Activated naive CD8-positive, alpha-beta T cell treated with anti-CD3 and anti-CD28 coated beads, Interleukin-2, amount 10 ng/mL, durations not matched to agents 7 days and 5 days (primary cell): Measurements from ENCODE around the gene SBNO2. TPM values are rescaled to one million over a fixed set of nuclear protein-coding genes. Genes with fewer than 3 reads are reported as not detected.
A peak's percentile ranks its signal among the peaks of the same experiment; 100 is the strongest.

Experiments used
- ATAC-seq: fragments of 150-1000 bp; cut with Tn5 transposase; one replicate; pipeline ENCODE4 v1.10.0; 2021; ENCODE audit warnings: low read depth, moderate library complexity
- POLR2A ChIA-PET: fragments of 350-600 bp; sonication (Branson Sonifier 250); formaldehyde crosslinking; loops from one replicate; lab custom pipeline; 2021; ENCODE audit warnings: antibody characterized with exemption; lab: Charles Lee
- DNase-seq: peaks from one replicate; pipeline ENCODE4 v3.0.0; 2021
- H3K27ac Mint-ChIP-seq: one replicate; pipeline ENCODE4 v1.8.0; 2022; ENCODE audit warnings: mild to moderate bottlenecking, mixed read lengths
- H3K27me3 Mint-ChIP-seq: one replicate; pipeline ENCODE4 v1.8.0; 2022; ENCODE audit warnings: mild to moderate bottlenecking, moderate library complexity, mixed read lengths
- H3K36me3 Mint-ChIP-seq: one replicate; pipeline ENCODE4 v1.8.0; 2021; ENCODE audit warnings: mild to moderate bottlenecking, mixed read lengths
- H3K4me1 Mint-ChIP-seq: one replicate; pipeline ENCODE4 v1.8.0; 2021; ENCODE audit warnings: mixed read lengths
- H3K4me3 Mint-ChIP-seq: one replicate; pipeline ENCODE4 v1.8.0; 2022; ENCODE audit warnings: mild to moderate bottlenecking, moderate library complexity, mixed read lengths
- H3K9me3 Mint-ChIP-seq: one replicate; pipeline ENCODE4 v1.8.0; 2021; ENCODE audit warnings: mixed read lengths
- total RNA-seq, 2 experiments: library from RNA; stranded (reverse); gene quantifications; one replicate each; pipeline ENCODE4 v1.2.3, GENCODE V29; 2021

The SBNO2 gene
- total RNA-seq, 2 experiments from 2014 or later = 77.7 to 90.6 TPM

DNA sequence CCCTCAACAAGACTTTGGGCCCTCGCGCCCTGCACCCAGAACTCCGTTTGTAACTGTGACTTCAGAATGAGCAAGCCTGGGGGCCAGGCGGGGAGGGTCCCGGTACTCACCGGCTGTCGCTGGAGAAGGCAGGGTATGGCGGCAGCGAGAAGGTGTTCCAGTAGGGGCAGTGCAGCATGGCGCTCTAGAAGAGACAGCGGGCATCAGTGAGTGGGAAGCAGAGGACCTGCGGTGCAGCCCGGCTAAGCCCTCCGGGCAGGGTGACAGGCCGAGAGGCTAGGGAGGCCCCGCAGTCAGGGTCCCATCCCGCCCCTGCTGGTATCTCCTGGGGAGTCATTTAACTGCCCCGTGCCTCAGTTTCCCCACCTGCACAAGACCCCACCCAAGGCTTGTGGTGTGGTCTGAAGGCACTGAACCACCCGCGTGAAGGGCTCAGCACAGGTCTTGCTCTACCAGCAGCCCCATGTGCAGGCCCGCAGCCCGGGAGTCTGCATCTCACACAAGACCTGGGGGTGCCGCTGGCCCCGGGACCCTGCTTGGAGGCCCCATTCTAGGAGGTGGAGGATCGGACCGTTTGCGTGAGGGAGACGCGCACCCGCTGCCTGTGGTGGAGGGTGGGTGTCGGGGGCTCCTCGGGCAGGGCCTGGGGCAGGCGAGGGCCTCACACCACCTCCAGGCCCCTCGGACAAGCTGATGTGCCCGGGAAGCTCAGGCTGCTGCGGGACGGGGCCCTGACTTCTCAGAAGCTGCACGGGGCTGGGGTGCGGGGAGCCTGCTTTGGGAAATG is 24.6 kb downstream of the SBNO2 start:
- ATAC-seq (no peak), DNase-seq (no peak)
- no peaks in the 10 kb centered on the region for H3K9me3 Mint-ChIP-seq
- POLR2A ChIA-PET = no interaction called here
- no peaks in the 10 kb centered on the region for H3K4me1 Mint-ChIP-seq
- peaks cover 7% of the 10 kb centered on the region for H3K36me3 Mint-ChIP-seq
- no peak overlapping the region for H3K27ac Mint-ChIP-seq
- H3K4me3 Mint-ChIP-seq = no peak overlapping the region
- no peaks in the 10 kb centered on the region for H3K27me3 Mint-ChIP-seq

DNA sequence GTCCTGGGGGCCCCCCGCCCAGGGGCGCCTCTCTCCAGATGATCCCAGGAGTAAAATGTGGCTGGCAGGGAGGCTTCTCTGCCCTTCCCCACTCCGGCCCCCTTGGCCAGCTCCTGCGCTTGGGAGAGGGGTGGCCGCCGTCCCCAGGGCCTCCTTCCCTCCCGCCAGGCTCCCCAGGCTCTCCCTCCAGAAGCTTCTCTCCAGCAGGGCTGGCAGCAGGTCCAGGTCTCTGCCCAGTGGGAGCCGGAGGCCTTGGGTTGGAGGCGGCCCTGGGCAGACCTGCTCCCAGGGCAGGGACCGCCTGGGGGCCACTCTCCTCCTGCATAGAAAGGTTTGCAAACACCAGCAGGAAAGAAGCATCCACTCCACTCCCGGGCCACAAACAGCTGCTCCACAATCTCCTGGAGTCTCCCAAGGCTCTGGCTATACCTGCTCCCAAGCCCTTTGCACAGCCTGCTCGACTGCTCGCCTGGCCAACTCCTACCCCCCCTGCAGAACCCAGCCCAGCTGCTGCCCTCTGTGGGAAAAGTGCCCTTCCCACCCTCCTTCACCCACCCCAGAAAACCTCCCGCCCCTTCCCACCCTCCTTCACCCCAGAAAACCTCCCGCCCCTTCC is 26.0 kb downstream of the SBNO2 start:
- POLR2A ChIA-PET = no interaction called here
- Mint-ChIP-seq H3K27ac (no peak overlapping the region), H3K9me3 (no peaks in the 10 kb centered on the region), H3K4me1 (no peaks in the 10 kb centered on the region), H3K36me3 (peaks cover 18% of the 10 kb centered on the region), H3K27me3 (no peaks in the 10 kb centered on the region), H3K4me3 (no peak overlapping the region)
- DNase-seq (no peak), ATAC-seq (no peak)

DNA sequence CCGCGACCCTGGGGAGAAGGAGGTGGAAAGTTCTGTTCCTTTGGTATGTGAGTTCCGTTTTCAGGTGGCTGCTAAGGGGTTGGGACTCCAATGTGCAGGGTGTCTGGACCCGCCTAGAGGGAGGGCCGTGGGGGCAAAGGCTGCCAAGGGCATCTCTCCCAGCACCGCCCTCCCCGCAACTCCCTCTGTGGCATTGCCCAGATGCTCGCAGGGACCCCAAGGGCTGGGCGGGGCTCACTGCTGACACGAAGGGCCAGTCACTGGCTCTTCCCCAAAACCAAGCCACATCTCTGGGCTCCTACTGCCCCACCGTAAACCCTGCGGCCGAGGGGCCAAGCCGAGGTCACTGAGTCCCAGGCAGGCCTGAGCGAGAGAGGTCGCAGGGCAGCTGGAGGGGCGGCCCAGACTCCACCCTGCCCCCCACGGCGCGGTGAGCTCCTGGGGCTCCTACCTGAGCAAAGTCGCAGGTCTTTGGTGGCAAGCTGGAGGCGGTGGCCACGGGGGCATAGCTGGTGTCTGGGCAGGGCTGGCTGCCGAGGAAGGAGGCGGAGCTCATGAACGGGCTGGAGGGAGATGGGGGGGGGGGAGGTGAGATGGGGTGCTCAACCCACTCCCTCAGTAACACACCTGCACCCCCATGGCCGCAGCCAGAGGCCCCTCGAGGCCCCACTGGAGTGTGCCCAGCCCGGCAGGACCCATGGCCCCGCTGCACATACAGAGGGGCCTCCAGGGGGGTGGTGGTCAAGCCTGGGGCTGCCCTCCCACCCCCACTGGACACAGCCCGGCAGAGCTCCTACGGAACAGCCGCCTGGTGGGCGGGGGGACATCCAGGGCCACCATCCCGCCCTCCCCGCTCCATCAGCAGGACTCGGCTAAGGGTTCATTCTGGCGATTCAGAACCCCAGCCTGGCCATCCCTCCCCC is 26.9 kb downstream of the SBNO2 start:
- Mint-ChIP-seq H3K36me3 (peaks cover 24% of the 10 kb centered on the region), H3K4me1 (no peaks in the 10 kb centered on the region), H3K9me3 (peaks cover under 1% of the 10 kb centered on the region), H3K27ac (no peak overlapping the region), H3K27me3 (no peaks in the 10 kb centered on the region), H3K4me3 (no peak overlapping the region)
- DNase-seq (no peak), ATAC-seq (no peak)
- POLR2A ChIA-PET = no interaction called here

DNA sequence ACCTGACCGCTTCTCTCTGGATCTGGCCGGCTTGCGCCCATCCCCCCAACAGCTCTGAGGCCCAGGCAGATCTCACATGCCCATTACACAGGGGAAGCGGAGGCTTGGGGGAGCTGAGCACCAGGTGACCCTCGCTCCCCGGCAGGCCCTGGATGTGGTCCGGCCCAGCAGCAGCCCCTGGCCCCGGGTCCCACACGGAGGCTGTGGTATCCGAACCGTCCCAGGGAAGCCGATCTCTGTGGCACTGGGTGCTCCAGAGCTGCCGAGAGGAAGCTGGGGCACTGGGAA is 27.7 kb downstream of the SBNO2 start:
- H3K9me3 Mint-ChIP-seq = peaks cover 4% of the 10 kb centered on the region
- no peak overlapping the region for H3K4me3 Mint-ChIP-seq
- H3K27ac Mint-ChIP-seq = no peak overlapping the region
- DNase-seq = no peak
- H3K36me3 Mint-ChIP-seq = peaks cover 27% of the 10 kb centered on the region
- no peaks in the 10 kb centered on the region for H3K4me1 Mint-ChIP-seq
- ATAC-seq = no peak
- H3K27me3 Mint-ChIP-seq = no peaks in the 10 kb centered on the region
- POLR2A ChIA-PET = no interaction called here

DNA sequence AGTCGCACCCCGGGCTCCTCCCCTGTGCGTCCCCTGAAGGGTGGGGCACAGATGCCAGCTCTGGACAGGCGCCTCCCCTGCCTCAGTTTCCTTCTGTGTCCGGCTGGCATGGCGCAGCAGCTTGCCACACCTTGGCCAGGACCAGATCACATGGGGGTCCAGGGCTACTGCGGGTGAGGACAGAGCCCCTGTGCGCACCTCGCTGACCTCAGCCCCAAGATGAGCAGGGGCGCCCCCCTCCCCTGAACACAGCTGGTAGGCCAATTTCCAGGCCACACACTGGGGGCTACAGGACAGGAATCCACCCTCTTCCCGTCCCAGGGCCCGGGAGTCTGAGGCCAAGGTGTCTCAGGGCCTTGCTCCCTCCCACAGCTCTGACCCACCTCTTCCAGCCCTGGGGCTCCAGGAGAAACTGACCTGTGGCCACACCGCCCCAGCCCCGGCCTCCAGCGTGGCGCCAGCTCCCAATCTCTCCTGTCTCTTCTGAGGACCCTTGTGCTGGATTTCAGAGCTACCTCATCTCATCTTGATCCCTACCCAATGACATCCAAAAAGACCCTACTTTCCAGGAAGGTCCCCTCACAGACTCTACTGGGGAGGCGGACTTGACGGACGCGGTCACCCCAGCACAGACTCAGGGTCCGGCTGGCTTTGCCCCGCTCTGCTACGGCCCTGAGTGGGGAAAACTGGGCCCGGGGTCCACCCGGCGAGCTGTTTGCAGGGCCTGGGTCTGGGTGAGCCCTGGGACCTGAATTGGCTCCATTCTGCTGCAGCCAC is 28.2 kb downstream of the SBNO2 start:
- Mint-ChIP-seq H3K27me3 (no peaks in the 10 kb centered on the region), H3K9me3 (peaks cover 4% of the 10 kb centered on the region), H3K27ac (no peak overlapping the region), H3K4me1 (no peaks in the 10 kb centered on the region), H3K36me3 (peaks cover 27% of the 10 kb centered on the region), H3K4me3 (no peak overlapping the region)
- POLR2A ChIA-PET = no interaction called here
- ATAC-seq = no peak
- no peak for DNase-seq

DNA sequence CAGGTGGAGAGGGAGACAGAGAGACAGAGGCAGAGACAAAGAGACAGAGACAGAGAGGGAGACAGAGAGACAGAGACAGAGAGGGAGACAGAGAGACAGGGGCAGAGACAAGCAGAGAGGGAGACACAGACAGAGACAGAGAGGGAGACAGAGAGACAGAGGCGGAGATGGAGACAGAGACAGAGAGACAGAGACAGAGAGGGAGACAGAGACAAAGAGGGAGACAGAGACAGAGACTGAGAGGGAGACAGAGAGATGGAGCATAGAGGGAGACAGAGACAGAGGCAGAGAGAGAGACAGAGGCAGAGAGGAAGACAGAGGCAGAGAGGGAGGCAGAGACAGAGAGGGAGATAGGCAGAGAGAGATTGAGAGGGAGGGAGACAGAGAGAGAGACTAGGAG is 29.3 kb downstream of the SBNO2 start:
- ATAC-seq = no peak
- Mint-ChIP-seq H3K4me3 (no peak overlapping the region), H3K27ac (peak overlapping the region; percentile 34)

DNA sequence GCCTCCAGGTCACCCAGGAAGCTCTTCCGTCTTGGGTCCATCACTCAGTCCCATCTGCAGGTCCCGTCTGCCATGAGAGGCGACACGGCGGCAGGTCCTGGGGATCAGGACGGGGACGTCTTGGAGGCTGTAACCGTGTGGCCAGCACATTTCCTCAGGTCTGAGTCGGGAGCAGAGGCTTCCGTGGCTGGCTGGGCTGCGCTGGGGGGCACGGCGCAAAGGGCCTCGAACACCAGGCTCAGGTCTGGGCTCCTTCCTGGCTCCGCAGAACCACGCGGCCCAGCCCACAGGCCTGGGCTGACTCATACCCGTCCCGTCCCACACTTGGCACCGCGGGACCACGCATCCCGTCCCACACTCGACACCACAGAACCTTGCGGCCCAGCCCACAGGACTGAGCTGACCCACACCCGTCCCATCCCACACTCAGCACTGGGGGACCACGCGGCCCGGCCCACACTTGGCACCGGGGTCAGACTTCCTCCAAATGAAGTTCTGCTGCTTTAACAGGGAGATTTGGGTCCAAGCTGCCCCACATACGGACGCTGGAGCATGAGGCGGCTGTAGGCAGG is 30.2 kb downstream of the SBNO2 start:
- Mint-ChIP-seq H3K4me1 (no peaks in the 10 kb centered on the region), H3K27ac (no peak overlapping the region), H3K4me3 (no peak overlapping the region), H3K9me3 (peaks cover 4% of the 10 kb centered on the region), H3K27me3 (no peaks in the 10 kb centered on the region), H3K36me3 (peaks cover 37% of the 10 kb centered on the region)
- POLR2A ChIA-PET = no interaction called here
- ATAC-seq (no peak), DNase-seq (no peak)

More for the DNA sequence above, 29.3 kb downstream of the SBNO2 start:
- DNase-seq = no peak
- Mint-ChIP-seq H3K9me3 (peaks cover 4% of the 10 kb centered on the region), H3K36me3 (peaks cover 32% of the 10 kb centered on the region), H3K27me3 (no peaks in the 10 kb centered on the region), H3K4me1 (no peaks in the 10 kb centered on the region)
- POLR2A ChIA-PET = no interaction called here

DNA sequence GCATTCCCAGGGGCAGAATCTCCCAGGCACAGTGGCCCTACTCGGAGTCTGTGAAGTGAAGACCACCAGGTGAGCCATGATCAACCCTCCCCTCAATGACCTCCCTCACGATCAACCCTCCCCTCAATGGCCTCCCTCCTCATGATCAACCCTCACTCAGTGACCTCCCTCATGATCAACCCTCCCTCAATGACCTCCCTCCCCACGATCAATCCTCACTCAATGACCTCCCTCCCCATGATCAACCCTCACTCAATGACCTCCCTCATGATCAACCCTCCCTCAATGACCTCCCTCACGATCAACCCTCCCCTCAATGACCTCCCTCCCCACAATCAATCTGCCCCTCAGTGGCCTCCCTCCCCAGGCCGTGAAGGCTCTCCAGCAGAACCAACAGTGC is 32.1 kb downstream of the SBNO2 start:
- H3K36me3 Mint-ChIP-seq = peaks cover 37% of the 10 kb centered on the region
- peak; percentile 18 for ATAC-seq
- no peaks in the 10 kb centered on the region for H3K4me1 Mint-ChIP-seq
- POLR2A ChIA-PET = no interaction called here
- DNase-seq = no peak
- peaks cover 4% of the 10 kb centered on the region for H3K9me3 Mint-ChIP-seq
- H3K4me3 Mint-ChIP-seq = no peak overlapping the region
- H3K27ac Mint-ChIP-seq = no peak overlapping the region
- no peaks in the 10 kb centered on the region for H3K27me3 Mint-ChIP-seq

DNA sequence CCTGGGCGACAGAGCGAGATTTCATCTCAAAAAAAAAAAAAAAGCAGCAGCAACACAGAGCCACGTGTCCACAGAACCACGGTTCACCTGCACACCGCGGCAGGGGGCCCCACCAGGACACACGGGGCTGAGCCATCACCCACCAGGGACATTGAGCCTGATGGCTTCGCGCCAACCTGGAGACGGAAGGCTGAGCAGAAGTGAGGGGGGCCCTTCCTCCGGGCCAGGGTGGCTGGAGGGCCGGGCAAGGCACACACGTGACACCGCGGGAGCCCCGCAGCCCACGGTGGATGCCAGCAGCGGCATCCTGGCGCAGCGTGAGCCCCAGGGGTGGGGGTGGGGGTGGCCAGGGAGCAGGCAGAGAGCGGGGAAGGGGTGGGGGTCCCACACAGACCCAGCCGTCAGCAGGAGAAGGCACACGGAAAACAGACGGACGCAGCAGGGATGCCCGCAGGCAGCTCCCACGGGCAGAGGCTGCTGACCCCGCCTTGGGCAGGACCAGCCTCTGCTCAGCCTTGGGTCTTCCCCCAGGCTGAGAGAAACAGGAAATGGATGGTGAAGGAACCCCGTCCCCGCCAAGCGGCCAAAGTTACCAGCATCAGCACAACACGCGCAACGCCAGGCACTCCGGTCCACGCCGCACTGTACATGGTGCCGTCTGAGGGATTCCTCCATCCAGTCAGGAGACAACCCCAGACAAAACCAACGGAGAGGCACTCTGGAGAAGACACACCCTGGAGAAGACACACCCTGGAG is 33.6 kb downstream of the SBNO2 start:
- H3K4me3 Mint-ChIP-seq = no peak overlapping the region
- peaks cover 4% of the 10 kb centered on the region for H3K9me3 Mint-ChIP-seq
- H3K4me1 Mint-ChIP-seq = peaks cover 2% of the 10 kb centered on the region
- POLR2A ChIA-PET = no interaction called here
- peak overlapping the region; percentile 63 for H3K27ac Mint-ChIP-seq
- DNase-seq = no peak
- H3K36me3 Mint-ChIP-seq = peaks cover 37% of the 10 kb centered on the region
- peak; percentile 9 for ATAC-seq
- no peaks in the 10 kb centered on the region for H3K27me3 Mint-ChIP-seq

DNA sequence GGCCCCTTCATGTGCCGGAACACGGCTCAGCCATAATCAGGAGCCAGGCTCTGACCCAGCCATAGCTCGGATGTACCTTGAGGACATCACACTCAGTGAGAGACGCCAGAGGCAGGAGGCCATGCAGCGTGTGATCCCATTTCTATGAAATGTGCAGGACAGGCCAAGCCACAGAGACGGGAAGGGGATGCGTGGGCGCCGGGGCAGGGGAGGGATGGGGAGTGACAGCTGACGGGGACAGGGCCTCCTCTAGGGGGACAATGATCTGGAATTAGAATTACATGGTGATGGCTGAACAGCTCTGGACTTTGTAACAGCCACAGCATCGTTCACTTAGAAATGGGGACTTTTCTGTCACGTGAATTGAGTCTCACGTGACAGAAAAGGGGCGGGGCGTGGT is 34.9 kb downstream of the SBNO2 start:
- peaks cover 2% of the 10 kb centered on the region for H3K4me1 Mint-ChIP-seq
- DNase-seq (no peak), ATAC-seq (no peak)
- no peak overlapping the region for H3K4me3 Mint-ChIP-seq
- POLR2A ChIA-PET = no interaction called here
- no peaks in the 10 kb centered on the region for H3K27me3 Mint-ChIP-seq
- H3K27ac Mint-ChIP-seq = no peak overlapping the region
- H3K9me3 Mint-ChIP-seq = peaks cover 4% of the 10 kb centered on the region
- peaks cover 28% of the 10 kb centered on the region for H3K36me3 Mint-ChIP-seq

DNA sequence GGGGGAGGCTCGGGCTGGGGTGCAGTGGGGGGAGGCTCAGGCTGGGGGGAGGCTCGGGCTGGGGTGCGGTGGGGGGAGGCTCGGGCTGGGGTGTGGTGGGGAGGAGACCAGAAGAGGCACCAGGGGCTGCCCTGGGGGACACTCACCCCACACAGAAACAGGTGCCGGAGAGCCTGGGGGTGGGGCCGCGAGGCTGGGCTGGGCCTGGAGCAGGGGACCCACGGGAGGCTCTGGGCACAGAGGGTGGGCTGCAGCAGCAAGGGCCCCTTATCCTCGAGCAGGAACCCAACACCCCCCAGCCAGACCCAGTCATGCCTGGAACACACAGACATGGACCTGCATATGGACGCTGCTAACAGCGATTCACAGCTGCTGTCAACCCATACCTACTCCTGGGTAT is 35.9 kb downstream of the SBNO2 start:
- POLR2A ChIA-PET = no interaction called here
- no peak overlapping the region for H3K27ac Mint-ChIP-seq
- H3K4me1 Mint-ChIP-seq = peaks cover 5% of the 10 kb centered on the region
- no peak for ATAC-seq
- no peaks in the 10 kb centered on the region for H3K27me3 Mint-ChIP-seq
- peaks cover 23% of the 10 kb centered on the region for H3K36me3 Mint-ChIP-seq
- no peak overlapping the region for H3K4me3 Mint-ChIP-seq
- peaks cover 4% of the 10 kb centered on the region for H3K9me3 Mint-ChIP-seq
- no peak for DNase-seq

DNA sequence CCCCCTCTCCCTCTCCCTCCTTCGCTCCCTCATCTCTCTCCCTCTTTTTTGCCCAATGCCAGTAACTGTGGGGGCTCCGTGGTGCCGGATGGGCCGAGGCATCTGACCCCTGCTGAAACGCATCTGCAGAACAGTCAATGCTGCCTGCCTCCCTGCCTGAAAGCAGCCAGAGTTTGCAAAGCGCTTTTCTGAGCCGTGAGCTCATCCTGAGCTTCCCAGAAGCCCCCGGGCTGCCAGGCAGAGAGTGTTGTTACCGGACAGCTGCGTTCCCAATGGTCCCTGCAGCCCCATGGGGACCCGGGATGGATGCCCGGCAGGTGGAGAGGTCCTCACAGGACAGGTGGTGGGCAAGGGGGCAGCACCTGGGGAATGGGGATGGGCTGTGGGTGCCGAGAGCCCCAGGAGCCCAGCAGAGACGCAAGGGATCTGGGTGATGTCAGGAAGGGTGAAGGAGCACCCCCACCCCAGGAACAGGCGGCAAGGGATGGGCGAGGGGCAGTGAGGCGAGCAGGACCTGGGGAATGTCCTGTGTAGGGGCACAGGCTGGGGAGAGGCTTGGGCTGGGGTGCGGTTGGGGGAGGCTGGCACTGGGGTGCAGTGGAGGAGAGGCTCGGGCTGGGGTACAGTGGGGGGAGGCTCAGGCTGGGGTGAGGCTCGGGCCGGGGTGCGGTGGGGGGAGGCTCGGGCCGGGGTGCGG is 37.3 kb downstream of the SBNO2 start:
- no peaks in the 10 kb centered on the region for H3K9me3 Mint-ChIP-seq
- DNase-seq (no peak), ATAC-seq (no peak)
- peaks cover 5% of the 10 kb centered on the region for H3K4me1 Mint-ChIP-seq
- no peak overlapping the region for H3K4me3 Mint-ChIP-seq
- H3K27ac Mint-ChIP-seq = peak overlapping the region; percentile 75
- peaks cover 13% of the 10 kb centered on the region for H3K36me3 Mint-ChIP-seq
- POLR2A ChIA-PET = no interaction called here
- H3K27me3 Mint-ChIP-seq = no peaks in the 10 kb centered on the region
